EL (cell line): Measurements from ENCODE around the gene TMEM238L.

Source experiments
- DNase-seq: peaks from one replicate; pipeline ENCODE4 v3.0.0-alpha.2; 2016

Gene TMEM238L

DNA sequence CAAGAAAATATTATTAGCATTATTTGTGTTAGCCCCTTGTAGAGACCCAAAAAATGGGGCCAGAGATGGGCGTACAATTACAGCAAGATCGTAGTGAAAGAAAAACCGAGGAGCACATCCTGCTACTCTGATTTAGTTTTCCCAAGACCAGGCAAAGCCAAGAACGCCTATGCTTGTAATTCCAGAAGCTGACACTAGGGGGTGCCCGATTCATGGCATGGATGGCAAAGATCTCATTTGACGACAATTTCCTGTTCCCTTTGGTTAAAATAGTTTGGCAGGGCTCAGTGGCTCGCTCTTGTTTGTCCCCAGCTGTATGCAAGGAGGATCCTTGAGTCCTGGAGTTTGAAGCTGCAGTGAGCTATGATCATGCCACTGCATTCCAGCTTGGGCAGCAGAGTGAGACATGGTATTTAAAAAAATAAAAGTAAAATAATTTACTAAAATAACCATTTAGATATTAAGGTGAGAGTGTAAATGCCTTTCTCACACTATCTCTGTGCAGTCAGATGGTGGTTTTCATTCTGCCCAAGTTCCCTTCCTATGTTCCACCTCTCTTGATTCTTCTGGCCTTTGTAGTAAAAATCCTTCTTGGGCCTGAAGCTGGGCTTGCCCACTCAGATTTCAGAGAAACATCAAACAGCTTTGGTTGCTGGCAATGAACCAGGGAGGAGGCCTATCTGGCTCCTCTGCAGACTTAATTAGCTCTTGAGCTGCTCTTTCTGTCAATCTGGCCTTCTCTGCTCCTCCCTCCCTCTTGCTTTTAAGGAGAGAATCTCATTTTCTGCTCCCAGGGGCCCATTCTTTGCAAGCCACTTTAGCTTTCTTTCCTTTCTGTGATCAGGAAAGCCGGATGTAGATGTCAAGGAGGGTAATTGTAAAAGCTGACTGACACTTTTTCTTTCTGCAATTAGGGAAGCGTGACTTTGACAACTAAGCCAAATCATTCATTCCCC, 31.2 kb downstream of the TMEM238L start:
- peak; percentile 14 for DNase-seq

- no peak for DNase-seq
Measured at GRCh38 chr17:10771148-10771547, 32.8 kb downstream of the TMEM238L start.

DNA sequence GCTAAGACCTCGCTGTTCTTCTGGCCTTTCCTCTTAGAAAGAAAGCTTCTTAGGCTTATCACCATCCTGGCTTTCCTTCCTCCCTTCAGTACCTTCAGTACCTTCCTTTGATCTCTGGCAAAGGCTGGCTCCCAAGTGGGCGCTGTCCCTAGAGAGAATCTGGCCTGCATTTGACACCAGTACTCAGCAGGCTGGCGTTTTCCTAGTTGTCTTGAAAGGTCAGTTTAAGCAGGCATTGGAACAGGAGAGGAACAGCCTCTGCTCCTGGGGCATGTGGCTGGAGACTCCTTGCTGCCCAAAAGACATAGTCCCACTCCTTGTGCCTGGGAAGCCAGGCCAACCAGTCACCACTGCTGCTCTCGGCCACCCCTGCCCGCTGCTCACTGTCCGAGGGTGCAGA, 34.1 kb downstream of the TMEM238L start:
- no peak for DNase-seq

- DNase-seq = no peak
Measured at GRCh38 chr17:10768750-10769251, 35.1 kb downstream of the TMEM238L start.

- DNase-seq = no peak
Measured at GRCh38 chr17:10767232-10767631, 36.7 kb downstream of the TMEM238L start.

GRCh38 chr17:10762037-10762436, 41.9 kb downstream of the TMEM238L start:
- DNase-seq = no peak

DNA sequence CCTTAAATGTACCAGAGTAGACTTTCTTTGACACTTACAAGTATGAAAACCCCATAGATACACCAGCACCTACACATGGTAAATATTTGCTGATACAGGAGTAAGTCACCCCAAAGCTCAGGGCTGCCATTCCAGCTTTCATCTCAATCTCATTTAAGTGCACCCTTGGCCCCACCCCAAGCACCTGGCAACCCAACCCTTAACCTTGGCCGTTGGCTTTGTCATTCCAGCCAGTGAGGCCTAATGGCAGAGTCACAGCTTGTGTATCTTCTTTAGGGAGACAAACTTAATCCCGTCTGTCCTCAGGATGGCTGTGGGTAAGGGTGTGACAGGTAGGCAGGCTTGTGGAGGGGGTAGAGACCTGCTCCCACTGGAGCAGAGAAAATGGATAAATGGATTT, 42.6 kb downstream of the TMEM238L start:
- DNase-seq = no peak

DNA sequence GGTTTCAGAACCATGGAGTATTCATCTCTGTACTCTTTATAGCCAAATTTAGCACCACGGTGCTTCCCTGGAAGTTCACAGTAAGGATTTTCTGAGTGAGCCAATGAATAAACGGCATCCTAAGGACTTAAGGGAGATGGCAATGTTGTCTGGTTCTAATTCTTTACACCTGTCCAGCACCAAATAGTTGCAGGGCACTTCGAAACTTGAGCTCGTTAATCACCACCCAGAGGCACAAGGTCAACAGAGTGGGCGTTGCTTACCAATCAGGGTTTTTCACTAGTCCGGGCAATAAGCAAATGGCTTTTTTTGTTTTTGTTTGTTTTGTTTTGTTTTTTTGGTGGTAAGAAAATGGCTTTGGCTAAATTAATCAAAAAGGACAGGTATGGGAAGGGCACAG, 45.8 kb downstream of the TMEM238L start:
- DNase-seq = no peak

- no peak for DNase-seq
Measured at GRCh38 chr17:10757647-10758046, 46.3 kb downstream of the TMEM238L start.

- DNase-seq = no peak
Measured at GRCh38 chr17:10757067-10757466, 46.8 kb downstream of the TMEM238L start.

GRCh38 chr17:10756619-10757018, 47.3 kb downstream of the TMEM238L start:
- DNase-seq = no peak

GRCh38 chr17:10756185-10756584, 47.7 kb downstream of the TMEM238L start:
- no peak for DNase-seq

GRCh38 chr17:10755592-10756127, 48.2 kb downstream of the TMEM238L start:
- DNase-seq = no peak

DNA sequence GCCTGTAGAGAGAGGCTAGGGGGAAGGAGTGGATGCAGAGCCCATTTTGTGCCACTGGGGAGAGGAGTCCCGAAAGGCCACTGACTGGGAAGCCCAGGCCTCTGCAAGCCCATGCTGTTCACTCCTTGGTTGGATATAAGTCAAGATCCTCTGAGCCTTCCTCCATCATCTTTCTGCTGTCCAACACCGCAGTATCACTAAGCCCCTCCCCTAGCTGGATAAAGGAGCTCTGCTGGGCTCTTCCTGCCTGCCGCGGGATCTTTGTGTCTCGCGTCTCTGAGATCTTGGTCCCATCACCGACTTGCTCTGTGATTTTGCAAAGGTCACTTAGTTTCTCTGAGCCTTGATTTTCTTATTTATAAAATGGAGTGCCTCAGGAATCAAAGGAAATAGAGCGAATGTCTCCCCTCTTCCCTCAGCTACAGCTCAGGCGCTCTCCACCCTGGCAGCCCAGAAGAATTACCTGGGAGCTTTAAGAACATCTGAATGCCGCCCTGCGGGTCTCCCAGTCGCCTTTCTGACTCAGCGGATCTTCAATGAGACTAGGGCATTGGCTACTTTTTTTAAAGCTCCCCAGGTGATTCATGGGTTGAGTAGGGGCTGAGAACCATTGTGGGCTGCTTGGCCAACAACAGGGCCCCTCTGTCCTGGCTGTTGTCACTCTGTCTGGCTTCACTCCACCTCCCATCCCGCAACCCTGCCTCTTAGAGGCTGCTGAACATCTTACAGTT, 48.9 kb downstream of the TMEM238L start:
- no peak for DNase-seq

DNA sequence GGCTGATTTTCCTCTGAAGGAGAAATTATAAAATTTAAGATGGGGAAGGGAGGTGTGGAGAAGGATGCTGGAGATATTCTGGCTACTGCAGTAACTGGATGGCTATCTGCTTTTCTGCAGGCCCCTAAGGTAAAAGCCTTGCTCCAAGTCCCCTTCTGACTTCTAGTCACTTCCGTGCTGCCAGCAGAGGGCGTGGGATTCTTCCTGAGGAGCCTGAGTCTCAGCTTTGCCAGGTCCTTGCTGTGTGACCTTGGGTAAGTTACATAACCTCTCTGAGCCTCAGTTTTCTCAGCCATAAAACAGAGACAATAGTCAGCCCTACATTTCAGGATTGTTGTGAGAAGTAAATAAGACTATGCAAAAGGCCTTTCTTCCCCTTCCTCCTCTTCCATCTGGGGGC, 49.8 kb downstream of the TMEM238L start:
- peak; percentile 26 for DNase-seq

GRCh38 chr17:10752696-10753095, 51.2 kb downstream of the TMEM238L start:
- no peak for DNase-seq

DNA sequence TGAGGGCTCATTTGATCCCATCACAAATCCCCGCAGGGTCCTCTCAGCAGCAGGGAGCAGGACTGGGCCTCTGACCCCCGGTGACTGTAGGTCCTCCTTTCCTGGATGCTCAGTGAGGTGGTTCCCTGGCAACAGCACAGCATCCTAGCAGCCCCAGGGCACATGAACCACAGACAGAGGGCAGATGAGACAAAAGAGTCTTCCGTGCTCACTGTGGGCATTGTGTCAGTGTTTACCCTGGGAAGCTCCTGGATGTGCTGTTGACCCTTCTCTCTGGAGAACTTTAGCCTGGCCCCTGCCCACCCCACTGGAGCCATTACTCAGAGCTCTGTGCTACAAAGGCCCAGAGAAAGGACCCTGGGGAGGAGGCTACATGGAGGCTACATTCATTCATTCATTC, 52.3 kb downstream of the TMEM238L start:
- DNase-seq = no peak

GRCh38 chr17:10750210-10750609, 53.7 kb downstream of the TMEM238L start:
- no peak for DNase-seq

DNA sequence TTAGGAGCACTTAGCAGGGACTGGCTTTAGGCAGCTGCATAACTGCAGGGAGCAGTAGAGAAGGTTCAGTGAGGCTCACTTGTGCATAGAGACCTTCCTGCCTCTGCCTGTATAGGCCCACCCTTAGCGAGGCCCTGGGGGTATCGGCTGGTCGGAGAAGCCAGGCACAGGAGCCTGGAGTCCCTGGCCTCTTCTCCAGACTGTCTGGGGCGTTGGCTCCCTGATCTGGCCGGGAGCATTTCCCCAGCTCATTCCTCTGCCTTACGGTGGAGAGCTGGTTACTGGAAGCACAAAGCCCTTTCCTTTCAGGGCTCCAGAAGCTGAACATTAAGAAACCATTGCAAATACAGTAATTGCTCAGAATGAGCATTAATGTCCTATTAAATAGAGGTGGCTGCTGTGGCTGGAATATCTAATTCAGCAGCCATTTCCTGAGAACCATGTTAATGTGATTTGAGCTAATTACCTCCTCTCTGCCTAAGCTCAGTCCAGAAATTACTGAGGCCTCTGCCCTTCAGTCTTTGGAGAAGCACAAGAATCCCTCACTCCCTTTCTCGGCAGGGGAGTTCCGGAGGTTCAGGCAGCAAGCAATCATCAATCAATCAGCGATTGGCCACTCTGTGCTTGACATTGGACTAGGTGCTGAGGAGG, 55.2 kb downstream of the TMEM238L start:
- no peak for DNase-seq

- DNase-seq = no peak
Measured at GRCh38 chr17:10745231-10745630, 58.7 kb downstream of the TMEM238L start.
